NCI-H2196 (cell line): ENCODE results near the gene MRTFB.
A peak's percentile ranks its signal among the peaks of the same experiment; 100 is the strongest.

Experiments
- DNase-seq: peaks from one replicate; lab custom pipeline; 2025; ENCODE audit not compliant: unreplicated experiment; lab: John Stamatoyannopoulos, UW

Gene MRTFB

GRCh38 chr16:14063618-14064581, 7.2 kb upstream of the MRTFB start:
- DNase-seq, result no peak

- peak; percentile 17 for DNase-seq
Observed at GRCh38 chr16:14069818-14070217, 1.3 kb upstream of the MRTFB start.

GRCh38 chr16:14070555-14070876, 603 bp upstream of the MRTFB start:
- no peak for DNase-seq

- DNase-seq, result peak; percentile 55
Observed at GRCh38 chr16:14071576-14072271, 605 bp downstream of the MRTFB start.

GRCh38 chr16:14072360-14072759, 1.2 kb downstream of the MRTFB start:
- no peak for DNase-seq

GRCh38 chr16:14074544-14074943, 3.4 kb downstream of the MRTFB start:
- DNase-seq, result no peak

- no peak for DNase-seq
Observed at GRCh38 chr16:14077918-14078317, 6.8 kb downstream of the MRTFB start.

- DNase-seq, result no peak
Observed at GRCh38 chr16:14086477-14086876, 15.4 kb downstream of the MRTFB start.

GRCh38 chr16:14087181-14087580, 16.1 kb downstream of the MRTFB start:
- DNase-seq, result no peak

- no peak for DNase-seq
Observed at GRCh38 chr16:14087590-14088154, 16.6 kb downstream of the MRTFB start.

- DNase-seq, result no peak
Observed at GRCh38 chr16:14088155-14088753, 17.1 kb downstream of the MRTFB start.

- DNase-seq, result no peak
Observed at GRCh38 chr16:14089283-14089823, 18.2 kb downstream of the MRTFB start.

- no peak for DNase-seq
Observed at GRCh38 chr16:14092561-14092960, 21.4 kb downstream of the MRTFB start.

- no peak for DNase-seq
Observed at GRCh38 chr16:14095883-14096551, 24.9 kb downstream of the MRTFB start.

GRCh38 chr16:14097182-14097959, 26.3 kb downstream of the MRTFB start:
- DNase-seq, result peak; percentile 87

GRCh38 chr16:14098081-14098480, 27.0 kb downstream of the MRTFB start:
- DNase-seq, result no peak

- DNase-seq, result no peak
Observed at GRCh38 chr16:14100825-14101224, 29.7 kb downstream of the MRTFB start.

- no peak for DNase-seq
Observed at GRCh38 chr16:14101415-14101814, 30.3 kb downstream of the MRTFB start.

- no peak for DNase-seq
Observed at GRCh38 chr16:14102925-14103720, 32.0 kb downstream of the MRTFB start.
